GM19099 (cell line): ENCODE measurements around the gene TMEM170B.

ENCODE experiments used
- POLR2A ChIP-seq: IDR thresholded peaks from 3 replicates; pipeline ENCODE4 v1.6.1; 2011; ENCODE audit warnings: low read depth; ENCODE audit not compliant: insufficient read length; ENCODE audit errors: extremely low read depth

Gene TMEM170B

GRCh38 chr6:11595903-11596302 lies 58.4 kb downstream of the TMEM170B start:
- TF ChIP-seq POLR2A: no peak

- TF ChIP-seq POLR2A: no peak
Measured at GRCh38 chr6:11596640-11597237, 59.2 kb downstream of the TMEM170B start.

- TF ChIP-seq POLR2A: no peak
Measured at GRCh38 chr6:11598687-11599086, 61.1 kb downstream of the TMEM170B start.

GRCh38 chr6:11600251-11600650 lies 62.7 kb downstream of the TMEM170B start:
- TF ChIP-seq POLR2A: no peak

GRCh38 chr6:11601776-11602605 lies 64.4 kb downstream of the TMEM170B start:
- no peak for TF ChIP-seq POLR2A

- no peak for TF ChIP-seq POLR2A
Measured at GRCh38 chr6:11604215-11604614, 66.7 kb downstream of the TMEM170B start.

- TF ChIP-seq POLR2A: no peak
Measured at GRCh38 chr6:11604836-11605506, 67.4 kb downstream of the TMEM170B start.

GRCh38 chr6:11605507-11605905 lies 68.0 kb downstream of the TMEM170B start:
- TF ChIP-seq POLR2A: no peak

- TF ChIP-seq POLR2A: no peak
Measured at GRCh38 chr6:11606332-11606731, 68.8 kb downstream of the TMEM170B start.

GRCh38 chr6:11607383-11607782 lies 69.8 kb downstream of the TMEM170B start:
- TF ChIP-seq POLR2A: no peak

GRCh38 chr6:11608600-11609323 lies 71.2 kb downstream of the TMEM170B start:
- no peak for TF ChIP-seq POLR2A

GRCh38 chr6:11609324-11610071 lies 71.9 kb downstream of the TMEM170B start:
- no peak for TF ChIP-seq POLR2A

- TF ChIP-seq POLR2A: no peak
Measured at GRCh38 chr6:11613336-11613735, 75.8 kb downstream of the TMEM170B start.

GRCh38 chr6:11613858-11614257 lies 76.3 kb downstream of the TMEM170B start:
- TF ChIP-seq POLR2A: no peak
